Measurements from ENCODE around the gene ENTREP1. TPM values are rescaled to one million over a fixed set of nuclear protein-coding genes. Genes with fewer than 3 reads are reported as not detected.

ENTREP1 gene
- polyA plus RNA-seq, 1 of the 3 experiments (the other 2 are of a cell fraction): not detected

GRCh38 chr9:69396759-69397158 is 71.7 kb downstream of the ENTREP1 start:
- H4K20me1 ChIP-seq (ENCODE audit: insufficient read depth): no peaks in the 10 kb centered on the region
- H3K4me3 ChIP-seq (ENCODE audit: low read depth in 2 of 2, low read length in 1 of 2): no peak overlapping the region
- POLR2A ChIA-PET: no interaction called here
- no peaks in the 10 kb centered on the region for H3K79me2 ChIP-seq (ENCODE audit: insufficient read depth)
- H3K9me3 ChIP-seq: no peaks in the 10 kb centered on the region
- no peak overlapping the region for H3K9ac ChIP-seq
- WGBS (ENCODE audit: low lambda C conversion rate): 57% methylated on average over 2 of the region's 2 CpGs
- H3K4me1 ChIP-seq (ENCODE audit: control insufficient read depth in 1 of 2, insufficient read depth in 2 of 2, low read depth in 1 of 2, low read length in 1 of 2): no peaks in the 10 kb centered on the region
- no peaks in the 10 kb centered on the region for H3K36me3 ChIP-seq (replicated peaks in 1 of 2; ENCODE audit: control insufficient read depth in 1 of 2, insufficient read depth in 2 of 2, low read length in 1 of 2)
- H3K27me3 ChIP-seq (ENCODE audit: insufficient read depth): no peaks in the 10 kb centered on the region
- H3F3A ChIP-seq (replicated peaks; ENCODE audit: insufficient read depth): no peaks in the 10 kb centered on the region
- TF ChIP-seq RFX5 (IDR thresholded peaks at IDR 0.05; ENCODE audit: low read length) (no peak), USF2 (IDR thresholded peaks at IDR 0.05; ENCODE audit: borderline replicate concordance, low read depth, low read length) (no peak), REST (IDR thresholded peaks at IDR 0.05; ENCODE audit: low read depth, low read length) (no peak)
- no peaks in the 10 kb centered on the region for H3K9me2 ChIP-seq
- no peak for DNase-seq
- no peak overlapping the region for H3K27ac ChIP-seq (ENCODE audit: low read depth in 2 of 2, low read length in 1 of 2)
- CTCF ChIA-PET: interaction anchor here (1.4 kb wide), 1 partner anchor 9 kb away, joined by 3 read pairs; no protein-coding TSS in a partner anchor
- H3K4me2 ChIP-seq: no peak overlapping the region
- H2AFZ ChIP-seq (ENCODE audit: low read depth): no peak overlapping the region

- Histone ChIP-seq H3K27ac (ENCODE audit: low read depth in 2 of 2, low read length in 1 of 2) (no peak overlapping the region), H3K4me2 (no peak overlapping the region), H3K36me3 (replicated peaks in 1 of 2; ENCODE audit: control insufficient read depth in 1 of 2, insufficient read depth in 2 of 2, low read length in 1 of 2) (no peaks in the 10 kb centered on the region), H4K20me1 (ENCODE audit: insufficient read depth) (no peaks in the 10 kb centered on the region), H3K79me2 (ENCODE audit: insufficient read depth) (no peaks in the 10 kb centered on the region), H2AFZ (ENCODE audit: low read depth) (no peak overlapping the region), H3K4me3 (ENCODE audit: low read depth in 2 of 2, low read length in 1 of 2) (no peak overlapping the region), H3K4me1 (ENCODE audit: control insufficient read depth in 1 of 2, insufficient read depth in 2 of 2, low read depth in 1 of 2, low read length in 1 of 2) (no peaks in the 10 kb centered on the region), H3K9me2 (no peaks in the 10 kb centered on the region), H3F3A (replicated peaks; ENCODE audit: insufficient read depth) (no peaks in the 10 kb centered on the region), H3K9me3 (no peaks in the 10 kb centered on the region), H3K27me3 (ENCODE audit: insufficient read depth) (no peaks in the 10 kb centered on the region), H3K9ac (no peak overlapping the region)
- DNase-seq: no peak
- POLR2A ChIA-PET: no interaction called here
- CTCF ChIA-PET: interaction anchor here (1.4 kb wide), 1 partner anchor 10 kb away, joined by 3 read pairs; no protein-coding TSS in a partner anchor
- 46% methylated on average over 12 of the region's 12 CpGs for WGBS (ENCODE audit: low lambda C conversion rate)
- TF ChIP-seq POLR2AphosphoS5 (IDR thresholded peaks at IDR 0.05; ENCODE audit: low read depth, low read length) (no peak), ZBTB33 (IDR thresholded peaks at IDR 0.05; ENCODE audit: borderline replicate concordance, low read depth) (no peak), FOXJ3 (CRISPR knock-in tag; IDR thresholded peaks at IDR 0.05) (no peak), MEF2A (IDR thresholded peaks at IDR 0.05; ENCODE audit: borderline replicate concordance, low read depth) (no peak), CTCF (IDR thresholded peaks at IDR 0.05) (no peak), REST (IDR thresholded peaks at IDR 0.05; ENCODE audit: low read depth, low read length) (no peak), GABPA (IDR thresholded peaks at IDR 0.05; ENCODE audit: low read depth) (no peak), TCF12 (IDR thresholded peaks at IDR 0.05) (no peak), CHD2 (IDR thresholded peaks at IDR 0.05; ENCODE audit: low read length, partially characterized antibody) (no peak)
These were observed 72.6 kb downstream of the ENTREP1 start for GRCh38 chr9:69397384-69398214.
